GM12872 (cell line): Measurements from ENCODE around the gene KIF17.

Experiments
- CTCF ChIP-seq: IDR thresholded peaks from 3 replicates; pipeline ENCODE4 v1.5.1; 2011; ENCODE audit warnings: low read depth, mild to moderate bottlenecking, low read length, moderate library complexity; ENCODE audit not compliant: insufficient read depth

KIF17 gene

GRCh38 chr1:20740781-20741180, 23.0 kb upstream of the KIF17 start:
- TF ChIP-seq CTCF: no peak

- TF ChIP-seq CTCF: no peak
Measured at GRCh38 chr1:20739225-20739624, 21.4 kb upstream of the KIF17 start.

- no peak for TF ChIP-seq CTCF
Measured at GRCh38 chr1:20735581-20736111, 17.8 kb upstream of the KIF17 start.

- TF ChIP-seq CTCF: no peak
Measured at GRCh38 chr1:20733360-20733975, 15.7 kb upstream of the KIF17 start.

GRCh38 chr1:20732588-20733359, 15.0 kb upstream of the KIF17 start, which contains the start of gene SH2D5:
SH2D5 (minus strand) TSS chr1:20732703; CDS start chr1:20728044, 4,659 bp downstream.
- peak; percentile 48 for TF ChIP-seq CTCF

- no peak for TF ChIP-seq CTCF
Measured at GRCh38 chr1:20732071-20732587, 14.3 kb upstream of the KIF17 start.

- TF ChIP-seq CTCF: no peak
Measured at GRCh38 chr1:20731057-20731991, 13.5 kb upstream of the KIF17 start.
